ENCODE measurements around the gene TUT7. TPM values are rescaled to one million over a fixed set of nuclear protein-coding genes. Genes with fewer than 3 reads are reported as not detected.

The TUT7 gene
- total RNA-seq, 1 experiment from 2014 or later = 36.1 TPM

DNA sequence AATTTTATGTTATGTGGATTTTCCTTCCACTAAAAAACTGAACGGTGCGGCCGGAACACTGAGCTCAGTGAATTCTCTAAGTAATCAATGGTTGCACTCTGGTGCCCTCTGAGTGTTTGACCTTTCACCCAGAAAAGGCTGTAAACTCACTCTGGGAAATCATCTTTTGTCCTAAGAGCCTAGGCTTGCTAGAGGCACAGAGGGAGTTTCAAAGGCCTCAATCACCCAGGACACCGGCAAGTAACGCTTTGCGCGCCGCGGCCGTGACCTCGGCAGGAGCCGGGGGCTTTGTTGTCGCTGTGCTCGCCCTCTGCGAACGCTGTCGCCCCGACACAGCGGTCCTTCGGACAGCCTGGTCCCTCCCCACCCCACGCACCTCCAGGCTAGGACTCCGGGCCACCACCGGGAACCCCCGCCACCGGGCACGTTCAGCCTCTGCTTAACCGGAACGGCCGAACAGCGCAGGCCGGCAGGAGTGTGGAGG lies 72.6 kb downstream of the TUT7 start:
- POLR2A ChIA-PET (ENCODE audit: unreplicated experiment) = interaction anchor here (1.3 kb wide), 1 partner anchor 39 kb away, joined by 5 read pairs; no protein-coding TSS in a partner anchor
- H3K36me3 ChIP-seq (ENCODE audit: low read depth) = peaks cover 5% of the 10 kb centered on the region; the same call in 1 of the 2 replicates
- H3K4me2 ChIP-seq = peak overlapping the region; percentile 96
- H3K79me2 ChIP-seq (ENCODE audit: low read depth) = peaks cover 47% of the 10 kb centered on the region
- peak overlapping the region; percentile 85 for H3K27ac ChIP-seq
- TF ChIP-seq, protein P1, sequence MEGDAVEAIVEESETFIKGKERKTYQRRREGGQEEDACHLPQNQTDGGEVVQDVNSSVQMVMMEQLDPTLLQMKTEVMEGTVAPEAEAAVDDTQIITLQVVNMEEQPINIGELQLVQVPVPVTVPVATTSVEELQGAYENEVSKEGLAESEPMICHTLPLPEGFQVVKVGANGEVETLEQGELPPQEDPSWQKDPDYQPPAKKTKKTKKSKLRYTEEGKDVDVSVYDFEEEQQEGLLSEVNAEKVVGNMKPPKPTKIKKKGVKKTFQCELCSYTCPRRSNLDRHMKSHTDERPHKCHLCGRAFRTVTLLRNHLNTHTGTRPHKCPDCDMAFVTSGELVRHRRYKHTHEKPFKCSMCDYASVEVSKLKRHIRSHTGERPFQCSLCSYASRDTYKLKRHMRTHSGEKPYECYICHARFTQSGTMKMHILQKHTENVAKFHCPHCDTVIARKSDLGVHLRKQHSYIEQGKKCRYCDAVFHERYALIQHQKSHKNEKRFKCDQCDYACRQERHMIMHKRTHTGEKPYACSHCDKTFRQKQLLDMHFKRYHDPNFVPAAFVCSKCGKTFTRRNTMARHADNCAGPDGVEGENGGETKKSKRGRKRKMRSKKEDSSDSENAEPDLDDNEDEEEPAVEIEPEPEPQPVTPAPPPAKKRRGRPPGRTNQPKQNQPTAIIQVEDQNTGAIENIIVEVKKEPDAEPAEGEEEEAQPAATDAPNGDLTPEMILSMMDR (conservative IDR thresholded peaks at IDR 0.05) = no peak
- TF ChIP-seq EZH2 (IDR thresholded peaks at IDR 0.05; ENCODE audit: low read depth) = no peak
- peak overlapping the region; percentile 87 for H2AFZ ChIP-seq
- H3K27me3 ChIP-seq (ENCODE audit: insufficient read depth, low read depth) = no peaks in the 10 kb centered on the region
- no peaks in the 10 kb centered on the region for H3K9me2 ChIP-seq (ENCODE audit: insufficient read depth)
- CTCF ChIA-PET = no interaction called here
- H4K20me1 ChIP-seq (ENCODE audit: insufficient read depth) = peaks cover 25% of the 10 kb centered on the region
- TSS peak; percentile 35 for BruUV-seq (replicated peaks)
- peak in 1 of 2 experiments; percentile 63 for DNase-seq
- H3K4me1 ChIP-seq (replicated peaks; ENCODE audit: insufficient read depth) = peaks cover 18% of the 10 kb centered on the region
- peaks cover 25% of the 10 kb centered on the region for H3F3A ChIP-seq (ENCODE audit: insufficient read depth, low read depth)
- intact Hi-C loops (cut with micrococcal nuclease; ENCODE audit: unreplicated experiment) = loop anchor here (1.0 to 2.0 kb wide), 2 partner anchors 73 to 341 kb away; partner anchors contain the start of genes NAA35 and TUT7
- H3K9me3 ChIP-seq (ENCODE audit: insufficient read depth, low read depth) = no peaks in the 10 kb centered on the region
- H3K4me3 ChIP-seq = peak overlapping the region; percentile 98

DNA sequence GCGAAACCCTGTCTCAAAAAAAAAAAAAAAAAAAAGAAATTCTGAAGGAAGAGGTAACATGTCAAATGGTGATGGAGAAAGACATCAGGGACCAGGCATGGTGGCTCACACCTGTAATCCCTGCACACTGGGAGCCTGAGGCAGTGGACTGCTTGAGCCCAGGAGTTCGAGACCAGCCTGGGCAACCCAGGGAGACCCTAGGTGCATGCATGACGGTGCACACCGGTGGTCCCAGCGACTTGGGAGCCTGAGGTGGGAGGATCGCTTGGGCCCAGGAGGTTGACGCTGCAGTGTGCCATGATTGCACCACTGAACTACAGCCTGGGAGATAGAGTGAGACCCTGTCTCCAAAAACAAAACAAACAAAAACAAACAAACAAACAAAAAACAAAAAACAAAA lies 73.6 kb downstream of the TUT7 start:
- no peaks in the 10 kb centered on the region for H3K9me3 ChIP-seq (ENCODE audit: insufficient read depth, low read depth)
- ChIA-PET CTCF (interaction anchor here (0.7 kb wide), 1 partner anchor 68 kb away, joined by 3 read pairs; no protein-coding TSS in a partner anchor), POLR2A (ENCODE audit: unreplicated experiment) (interaction anchor here (0.7 kb wide), 1 partner anchor 180 kb away, joined by 15 read pairs; no protein-coding TSS in a partner anchor)
- TF ChIP-seq, protein P1 (conservative IDR thresholded peaks at IDR 0.05) = no peak
- no peak for TF ChIP-seq EZH2 (IDR thresholded peaks at IDR 0.05; ENCODE audit: low read depth)
- intact Hi-C loops (cut with micrococcal nuclease; ENCODE audit: unreplicated experiment) = no loop called here
- peaks cover 18% of the 10 kb centered on the region for H3K4me1 ChIP-seq (replicated peaks; ENCODE audit: insufficient read depth)
- no peaks in the 10 kb centered on the region for H3K27me3 ChIP-seq (ENCODE audit: insufficient read depth, low read depth)
- peaks cover 25% of the 10 kb centered on the region for H3F3A ChIP-seq (ENCODE audit: insufficient read depth, low read depth)
- H4K20me1 ChIP-seq (ENCODE audit: insufficient read depth) = peaks cover 25% of the 10 kb centered on the region
- BruUV-seq (replicated peaks) = no TSS peak
- H3K36me3 ChIP-seq (ENCODE audit: low read depth) = peaks cover 5% of the 10 kb centered on the region; the same call in 1 of the 2 replicates
- no peaks in the 10 kb centered on the region for H3K9me2 ChIP-seq (ENCODE audit: insufficient read depth)
- H3K79me2 ChIP-seq (ENCODE audit: low read depth) = peaks cover 51% of the 10 kb centered on the region
- H2AFZ ChIP-seq = no peak overlapping the region
- peak overlapping the region; percentile 96 for H3K4me2 ChIP-seq
- DNase-seq = no peak
- H3K27ac ChIP-seq = no peak overlapping the region
- peak overlapping the region; percentile 98; the same call in 1 of the 2 replicates for H3K4me3 ChIP-seq

DNA sequence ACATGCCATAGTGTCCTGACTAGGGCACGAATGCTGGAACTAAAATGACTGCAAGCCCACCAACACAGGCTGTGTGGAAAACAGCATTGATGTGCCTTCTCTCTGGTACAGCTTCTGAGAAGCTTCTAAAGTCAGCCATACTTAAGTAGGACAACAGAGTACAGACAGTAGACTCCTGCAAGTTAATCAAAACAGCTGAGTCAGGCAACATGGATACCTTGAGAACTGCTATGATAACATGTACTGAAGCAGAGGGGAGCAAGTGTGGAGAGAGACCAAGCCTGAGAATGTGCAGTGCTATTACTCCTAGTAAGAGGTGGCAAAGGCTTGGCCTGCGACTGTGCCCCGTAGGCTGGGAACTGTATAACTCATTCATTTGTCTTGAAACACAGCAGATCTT lies 74.4 kb downstream of the TUT7 start:
- Histone ChIP-seq H3K36me3 (ENCODE audit: low read depth) (peaks cover 5% of the 10 kb centered on the region; the same call in 1 of the 2 replicates), H3K4me1 (replicated peaks; ENCODE audit: insufficient read depth) (peaks cover 18% of the 10 kb centered on the region), H4K20me1 (ENCODE audit: insufficient read depth) (peaks cover 30% of the 10 kb centered on the region), H3K4me3 (no peak overlapping the region), H3K9me2 (ENCODE audit: insufficient read depth) (no peaks in the 10 kb centered on the region), H2AFZ (no peak overlapping the region), H3K4me2 (no peak overlapping the region), H3K9me3 (ENCODE audit: insufficient read depth, low read depth) (no peaks in the 10 kb centered on the region), H3K27me3 (ENCODE audit: insufficient read depth, low read depth) (no peaks in the 10 kb centered on the region), H3F3A (ENCODE audit: insufficient read depth, low read depth) (peaks cover 25% of the 10 kb centered on the region), H3K79me2 (ENCODE audit: low read depth) (peaks cover 51% of the 10 kb centered on the region), H3K27ac (no peak overlapping the region)
- CTCF ChIA-PET = interaction anchor here (0.7 kb wide), 1 partner anchor 68 kb away, joined by 3 read pairs; no protein-coding TSS in a partner anchor
- no TSS peak for BruUV-seq (replicated peaks)
- intact Hi-C loops (cut with micrococcal nuclease; ENCODE audit: unreplicated experiment) = no loop called here
- TF ChIP-seq, protein P1 (conservative IDR thresholded peaks at IDR 0.05) = no peak
- TF ChIP-seq EZH2 (IDR thresholded peaks at IDR 0.05; ENCODE audit: low read depth) = no peak
- POLR2A ChIA-PET (ENCODE audit: unreplicated experiment) = no interaction called here
- DNase-seq = no peak

All from PC-9 (cell line).